Measurements from ENCODE around the gene PTPN4.

PTPN4 gene

DNA sequence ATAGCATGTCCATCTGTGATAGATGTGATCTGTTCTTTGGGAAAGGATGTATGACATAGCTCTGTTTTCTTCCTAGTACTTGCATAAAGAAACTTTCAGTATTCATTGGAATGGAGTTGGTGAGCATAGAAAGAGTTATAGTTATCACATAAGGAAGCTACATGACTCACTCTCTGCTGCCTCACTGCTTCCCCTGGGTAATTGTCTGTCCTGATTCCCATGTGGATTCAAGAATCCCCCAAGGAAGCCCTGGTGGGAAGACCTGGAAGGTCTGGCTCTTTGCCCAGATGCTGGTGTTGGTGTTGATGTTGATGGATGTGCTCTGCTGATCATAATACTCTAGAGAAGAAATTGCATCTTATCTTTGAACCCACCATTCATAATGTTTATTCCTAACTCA, 60.6 kb downstream of the PTPN4 start:
- peaks cover 16% of the 10 kb centered on the region; the same call in 1 of the 2 replicates for H3K36me3 ChIP-seq (ENCODE audit: insufficient read depth, low read length)
- H3K4me2 ChIP-seq (ENCODE audit: low read depth, low read length, poor library complexity, severe bottlenecking): no peak overlapping the region
- peaks cover 8% of the 10 kb centered on the region; the same call in 1 of the 2 replicates for H3K9me3 ChIP-seq (ENCODE audit: insufficient read depth, low read depth, low read length)
- no peaks in the 10 kb centered on the region for H3K9me2 ChIP-seq (replicated peaks; ENCODE audit: low read depth, low read length)
- no peak overlapping the region for H3K4me3 ChIP-seq (ENCODE audit: low read length, poor library complexity, severe bottlenecking)
- H3K27me3 ChIP-seq (ENCODE audit: insufficient read depth, low read length, poor library complexity, severe bottlenecking): no peaks in the 10 kb centered on the region
- TF ChIP-seq, protein P1, sequence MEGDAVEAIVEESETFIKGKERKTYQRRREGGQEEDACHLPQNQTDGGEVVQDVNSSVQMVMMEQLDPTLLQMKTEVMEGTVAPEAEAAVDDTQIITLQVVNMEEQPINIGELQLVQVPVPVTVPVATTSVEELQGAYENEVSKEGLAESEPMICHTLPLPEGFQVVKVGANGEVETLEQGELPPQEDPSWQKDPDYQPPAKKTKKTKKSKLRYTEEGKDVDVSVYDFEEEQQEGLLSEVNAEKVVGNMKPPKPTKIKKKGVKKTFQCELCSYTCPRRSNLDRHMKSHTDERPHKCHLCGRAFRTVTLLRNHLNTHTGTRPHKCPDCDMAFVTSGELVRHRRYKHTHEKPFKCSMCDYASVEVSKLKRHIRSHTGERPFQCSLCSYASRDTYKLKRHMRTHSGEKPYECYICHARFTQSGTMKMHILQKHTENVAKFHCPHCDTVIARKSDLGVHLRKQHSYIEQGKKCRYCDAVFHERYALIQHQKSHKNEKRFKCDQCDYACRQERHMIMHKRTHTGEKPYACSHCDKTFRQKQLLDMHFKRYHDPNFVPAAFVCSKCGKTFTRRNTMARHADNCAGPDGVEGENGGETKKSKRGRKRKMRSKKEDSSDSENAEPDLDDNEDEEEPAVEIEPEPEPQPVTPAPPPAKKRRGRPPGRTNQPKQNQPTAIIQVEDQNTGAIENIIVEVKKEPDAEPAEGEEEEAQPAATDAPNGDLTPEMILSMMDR (conservative IDR thresholded peaks at IDR 0.05; ENCODE audit: low read length): no peak
- TF ChIP-seq EZH2phosphoT487 (IDR thresholded peaks at IDR 0.05; ENCODE audit: borderline replicate concordance): no peak
- no peaks in the 10 kb centered on the region for H3F3A ChIP-seq (ENCODE audit: low read depth)
- no peaks in the 10 kb centered on the region for H3K4me1 ChIP-seq (ENCODE audit: insufficient read depth, low read length, poor library complexity, severe bottlenecking)
- H3K79me2 ChIP-seq (ENCODE audit: insufficient read depth, low read length): peaks cover 34% of the 10 kb centered on the region
- H3K9ac ChIP-seq (ENCODE audit: low read depth, low read length, poor library complexity, severe bottlenecking): no peak overlapping the region
- peaks cover 9% of the 10 kb centered on the region for H4K20me1 ChIP-seq (ENCODE audit: insufficient read depth, low read length, poor library complexity, severe bottlenecking)
- H2AFZ ChIP-seq (ENCODE audit: low read length): no peak overlapping the region

DNA sequence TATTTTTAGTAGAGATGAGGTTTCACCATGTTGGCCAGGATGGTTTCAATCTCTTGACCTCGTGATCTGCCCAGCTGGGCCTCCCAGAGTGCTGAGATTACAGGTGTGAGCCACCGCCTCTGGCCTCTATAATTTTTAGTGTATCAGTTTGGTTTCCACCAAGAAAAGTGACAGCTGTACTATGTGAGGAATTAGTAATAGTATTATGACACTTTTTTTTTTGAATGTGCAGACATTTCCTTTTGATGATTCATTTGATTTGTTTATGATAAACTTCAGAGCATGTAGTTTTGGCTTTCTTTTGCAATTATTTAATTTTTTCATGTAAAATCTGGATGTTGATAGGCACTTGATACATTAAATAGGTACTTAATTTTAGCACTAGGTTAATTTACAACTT, 61.5 kb downstream of the PTPN4 start:
- Histone ChIP-seq H3K79me2 (ENCODE audit: insufficient read depth, low read length) (peaks cover 32% of the 10 kb centered on the region), H3K9ac (ENCODE audit: low read depth, low read length, poor library complexity, severe bottlenecking) (no peak overlapping the region), H3K4me1 (ENCODE audit: insufficient read depth, low read length, poor library complexity, severe bottlenecking) (peaks cover 5% of the 10 kb centered on the region), H3K4me2 (ENCODE audit: low read depth, low read length, poor library complexity, severe bottlenecking) (no peak overlapping the region), H3K36me3 (ENCODE audit: insufficient read depth, low read length) (peaks cover 16% of the 10 kb centered on the region; the same call in 1 of the 2 replicates), H3K9me2 (replicated peaks; ENCODE audit: low read depth, low read length) (no peaks in the 10 kb centered on the region), H3F3A (ENCODE audit: low read depth) (no peaks in the 10 kb centered on the region), H3K27me3 (ENCODE audit: insufficient read depth, low read length, poor library complexity, severe bottlenecking) (no peaks in the 10 kb centered on the region), H3K4me3 (ENCODE audit: low read length, poor library complexity, severe bottlenecking) (no peak overlapping the region), H3K9me3 (ENCODE audit: insufficient read depth, low read depth, low read length) (peaks cover 8% of the 10 kb centered on the region; the same call in 1 of the 2 replicates), H4K20me1 (ENCODE audit: insufficient read depth, low read length, poor library complexity, severe bottlenecking) (peaks cover 9% of the 10 kb centered on the region), H2AFZ (ENCODE audit: low read length) (no peak overlapping the region)
- TF ChIP-seq, protein P1 (conservative IDR thresholded peaks at IDR 0.05; ENCODE audit: low read length): no peak
- TF ChIP-seq EZH2phosphoT487 (IDR thresholded peaks at IDR 0.05; ENCODE audit: borderline replicate concordance): no peak

DNA sequence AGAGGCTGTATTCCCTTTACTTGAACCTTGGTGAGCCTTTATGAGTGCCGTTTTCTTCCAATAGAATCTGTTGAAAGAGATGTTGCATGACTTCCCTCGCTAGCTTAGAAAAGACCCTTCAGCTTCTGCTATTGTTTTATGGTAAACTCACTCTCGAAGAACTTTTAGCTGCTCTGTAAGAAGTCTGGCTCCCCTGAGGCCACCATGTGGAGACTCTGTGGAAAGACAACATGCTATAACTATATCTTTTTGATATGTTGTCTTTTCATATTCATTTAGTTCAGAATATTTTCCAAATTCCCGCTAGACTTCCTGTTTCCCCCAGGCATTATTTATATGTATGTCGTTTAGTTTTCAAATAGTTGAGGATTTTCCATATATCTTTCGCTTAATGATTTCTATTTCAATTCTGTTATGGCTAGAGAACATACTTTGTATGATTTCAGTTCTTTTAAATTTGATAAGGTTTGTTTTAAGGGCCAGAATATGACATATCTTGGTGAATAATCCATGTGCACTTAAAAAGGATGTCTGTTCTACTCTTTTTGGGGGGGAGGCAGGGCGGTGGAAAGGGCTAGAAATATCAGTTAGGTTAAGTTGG, 64.1 kb downstream of the PTPN4 start:
- Histone ChIP-seq H3K36me3 (ENCODE audit: insufficient read depth, low read length) (no peaks in the 10 kb centered on the region), H3K4me1 (ENCODE audit: insufficient read depth, low read length, poor library complexity, severe bottlenecking) (peaks cover 5% of the 10 kb centered on the region), H3K4me2 (ENCODE audit: low read depth, low read length, poor library complexity, severe bottlenecking) (no peak overlapping the region), H4K20me1 (ENCODE audit: insufficient read depth, low read length, poor library complexity, severe bottlenecking) (peaks cover 9% of the 10 kb centered on the region), H3K9me3 (ENCODE audit: insufficient read depth, low read depth, low read length) (no peaks in the 10 kb centered on the region), H3K9ac (ENCODE audit: low read depth, low read length, poor library complexity, severe bottlenecking) (no peak overlapping the region), H3F3A (ENCODE audit: low read depth) (no peaks in the 10 kb centered on the region), H2AFZ (ENCODE audit: low read length) (no peak overlapping the region), H3K9me2 (replicated peaks; ENCODE audit: low read depth, low read length) (no peaks in the 10 kb centered on the region), H3K4me3 (ENCODE audit: low read length, poor library complexity, severe bottlenecking) (no peak overlapping the region), H3K79me2 (ENCODE audit: insufficient read depth, low read length) (peaks cover 28% of the 10 kb centered on the region), H3K27me3 (ENCODE audit: insufficient read depth, low read length, poor library complexity, severe bottlenecking) (no peaks in the 10 kb centered on the region)
- no peak for TF ChIP-seq EZH2phosphoT487 (IDR thresholded peaks at IDR 0.05; ENCODE audit: borderline replicate concordance)
- TF ChIP-seq, protein P1 (conservative IDR thresholded peaks at IDR 0.05; ENCODE audit: low read length): peak; percentile 88

All from Loucy (cell line).